Lower leg skin (tissue), 4 donors: ENCODE results near the gene TRAP1. TPM values are rescaled to one million over a fixed set of nuclear protein-coding genes. Genes with fewer than 3 reads are reported as not detected.
"Not testable (repeated sequence)": the region's sequence is repeated elsewhere in the genome, so short reads cannot be mapped to it uniquely, and the experiment has no call there.

Experiments used
- DNase-seq, 2 donors: peaks; one replicate each; pipeline ENCODE4 v3.0.0-alpha.2; 2019; ENCODE audit warnings: low spot score in 2 of 2
- H3K4me3 ChIP-seq: fragments of 200-600 bp; sonication (generic); 2 replicates; pipeline ENCODE4 v1.5.1; 2017; ENCODE audit warnings: mild to moderate bottlenecking, low read depth; ENCODE audit not compliant: poor library complexity, severe bottlenecking
- CTCF ChIP-seq, 3 donors: fragments of 450-650 bp; IDR thresholded peaks; one replicate each; pipeline ENCODE4 v1.5.1; 2016; ENCODE audit warnings: antibody characterized with exemption in 3 of 3, mild to moderate bottlenecking in 3 of 3, moderate library complexity in 2 of 3
- POLR2A ChIP-seq, 2 donors: fragments of 450-650 bp; IDR thresholded peaks; one replicate each; pipeline ENCODE4 v1.6.1; 2016 to 2017; ENCODE audit warnings: antibody characterized with exemption in 2 of 2, mild to moderate bottlenecking in 1 of 2, moderate library complexity in 1 of 2
- WGBS, 2 donors: methylation state at CpG; one replicate each; pipeline ENCODE4 v1.1.5; 2018; 5-methylcytosine and 5-hydroxymethylcytosine counted together
- intact Hi-C: fragments of 100-400 bp; cut with DNase I; formaldehyde crosslinking; loops from one replicate; pipeline ENCODE4 v1.15.0; 2023; ENCODE audit warnings: low total_unique reads
- total RNA-seq, 4 donors: library from RNA; depleted of rRNA; stranded (reverse); fragments of >200 nt; gene quantifications; one replicate each; pipeline ENCODE4 v1.1.0, GENCODE V29; 2016

The TRAP1 gene
- total RNA-seq, 4 donors from 2014 or later, result 56.2 to 94.1 (median 67.4) TPM

DNA sequence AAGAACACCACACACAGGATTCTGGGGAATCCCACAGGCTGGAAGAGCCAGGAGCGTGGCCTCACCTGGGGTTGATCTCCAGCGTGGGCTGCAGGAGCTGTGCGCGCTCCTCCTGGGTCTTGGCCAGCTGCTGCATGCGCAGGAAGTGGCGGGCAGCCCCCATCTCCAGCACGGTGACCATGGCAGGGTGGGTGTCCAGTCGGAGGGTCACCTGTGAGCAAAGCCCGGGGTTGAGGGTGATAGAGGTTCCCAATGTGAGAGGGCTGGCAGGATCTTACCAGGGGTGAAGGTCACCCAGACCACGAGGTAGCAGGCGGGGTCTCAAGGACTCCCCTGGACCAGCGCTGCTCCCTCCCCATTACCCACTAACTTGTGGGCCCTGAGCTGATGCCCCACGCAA lies 55.4 kb downstream of the TRAP1 start:
- DNase-seq, result no peak
- WGBS, 2 donors, result 90 to 93% methylated on average over 13 of the region's 13 CpGs
- H3K4me3 ChIP-seq, result no peak overlapping the region
- intact Hi-C loops, result no loop called here
- no peak for TF ChIP-seq CTCF (IDR thresholded peaks at IDR 0.05)
- no peak for TF ChIP-seq POLR2A (IDR thresholded peaks at IDR 0.05)

DNA sequence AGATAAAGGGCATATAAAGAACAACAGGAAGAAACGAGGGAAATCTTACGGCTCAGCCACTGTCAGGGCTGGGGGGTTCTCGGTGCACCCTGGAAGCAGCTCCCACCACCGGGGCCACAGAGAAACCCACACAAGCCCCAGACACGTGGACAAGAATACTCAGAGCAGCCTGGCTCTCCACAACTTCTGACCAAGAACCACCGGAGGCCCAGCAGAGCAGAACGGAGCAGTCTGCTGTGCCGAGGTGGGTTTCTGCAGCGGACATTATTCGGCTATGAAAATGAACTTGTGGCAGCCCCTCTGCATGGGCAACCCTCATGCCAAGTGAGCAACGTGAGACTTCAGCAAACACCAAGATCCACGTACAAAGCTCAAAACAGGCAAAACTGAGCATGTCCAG lies 56.0 kb downstream of the TRAP1 start:
- no peak for DNase-seq
- TF ChIP-seq CTCF (IDR thresholded peaks at IDR 0.05), result no peak
- no peak for TF ChIP-seq POLR2A (IDR thresholded peaks at IDR 0.05)
- 89 to 90% methylated on average over 12 of the region's 12 CpGs for WGBS, 2 donors
- intact Hi-C loops, result no loop called here
- H3K4me3 ChIP-seq, result no peak overlapping the region

DNA sequence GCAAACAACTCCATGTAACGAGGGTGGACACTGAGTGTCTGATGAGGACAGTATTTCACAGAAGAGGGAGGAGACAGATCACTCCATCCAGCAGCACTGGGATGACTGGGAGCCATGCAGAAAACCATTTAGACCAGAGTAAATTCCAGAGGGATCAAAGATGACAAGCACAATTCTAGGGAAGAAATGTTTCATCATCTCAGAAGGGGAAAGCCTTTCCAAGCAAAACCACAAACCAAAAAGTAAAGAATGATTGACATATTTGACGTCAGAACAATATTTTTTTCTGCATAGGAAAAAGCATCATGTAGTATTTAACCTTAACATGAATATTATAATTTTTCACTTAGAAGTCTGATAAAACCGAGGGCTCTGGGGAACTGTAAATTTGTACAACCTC lies 58.1 kb downstream of the TRAP1 start:
- intact Hi-C loops, result no loop called here
- TF ChIP-seq CTCF (IDR thresholded peaks at IDR 0.05) (no peak), POLR2A (IDR thresholded peaks at IDR 0.05) (no peak)
- WGBS, 2 donors, result 69 to 80% methylated on average over 3 of the region's 3 CpGs
- DNase-seq, result no peak
- no peak overlapping the region for H3K4me3 ChIP-seq

- no peak for TF ChIP-seq CTCF (IDR thresholded peaks at IDR 0.05)
- intact Hi-C loops, result no loop called here
- no peak overlapping the region for H3K4me3 ChIP-seq
- no peak for DNase-seq
- 85 to 90% methylated on average over 31 to 41 of the region's 42 CpGs for WGBS, 2 donors
Observed at GRCh38 chr16:3656491-3657468, 60.5 kb downstream of the TRAP1 start.

- H3K4me3 ChIP-seq, intact Hi-C loops, DNase-seq: not testable (repeated sequence)
- 84 to 94% methylated on average over 3 to 7 of the region's 10 CpGs for WGBS, 2 donors
Observed at GRCh38 chr16:3656160-3656490, 61.2 kb downstream of the TRAP1 start.

GRCh38 chr16:3655396-3656159 lies 61.7 kb downstream of the TRAP1 start:
- no peak overlapping the region for H3K4me3 ChIP-seq
- TF ChIP-seq POLR2A (IDR thresholded peaks at IDR 0.05) (no peak), CTCF (IDR thresholded peaks at IDR 0.05) (no peak)
- WGBS, 2 donors, result 91% methylated on average over 16 to 20 of the region's 21 CpGs
- intact Hi-C loops, result no loop called here
- DNase-seq, result no peak
